DND-41 (cell line): ENCODE data around the gene TRRAP.

Source experiments
- CTCF ChIP-seq: IDR thresholded peaks from 2 replicates; pipeline ENCODE4 v1.5.1; 2012; ENCODE audit warnings: borderline replicate concordance, low read length, moderate library complexity, mild to moderate bottlenecking; ENCODE audit not compliant: poor library complexity, severe bottlenecking; ENCODE audit errors: extremely low read depth
- EZH2 ChIP-seq: IDR thresholded peaks from 3 replicates; pipeline ENCODE4 v1.6.1; 2012; ENCODE audit warnings: borderline replicate concordance, low read depth, mild to moderate bottlenecking, moderate library complexity, low read length, inconsistent platforms; ENCODE audit not compliant: severe bottlenecking

- TF ChIP-seq CTCF (no peak), EZH2 (no peak)
Measured at GRCh38 chr7:98834949-98835348, 43.4 kb upstream of the TRRAP start.
